OCI-LY7 (cell line): Measurements from ENCODE around the gene HINFP. TPM values are rescaled to one million over a fixed set of nuclear protein-coding genes. Genes with fewer than 3 reads are reported as not detected.
"Not testable (repeated sequence)": the region's sequence is repeated elsewhere in the genome, so short reads cannot be mapped to it uniquely, and the experiment has no call there.

Experiments
- BruUV-seq: library from RNA; stranded (reverse); fragments of 400-500 nt; replicated peaks from 2 replicates; lab custom pipeline; 2021; lab: Mats Ljungman, UMichigan
- CTCF ChIA-PET: fragments of 300-600 bp; sonication (Branson Sonifier 250); formaldehyde crosslinking; loops from one replicate; lab custom pipeline; 2022; ENCODE audit warnings: antibody characterized with exemption; ENCODE audit not compliant: unreplicated experiment; lab: Charles Lee
- POLR2A ChIA-PET: fragments of 300-600 bp; sonication (Branson Sonifier 250); formaldehyde crosslinking; loops from one replicate; lab custom pipeline; 2022; ENCODE audit warnings: antibody characterized with exemption; lab: Charles Lee
- DNase-seq: peaks from one replicate; pipeline ENCODE4 v3.0.0-alpha.2; 2015; ENCODE audit warnings: low spot score
- H2AFZ ChIP-seq: fragments of 200-600 bp; sonication (generic), shearing (Covaris generic); 2 replicates; pipeline ENCODE4 v1.6.1; 2014; ENCODE audit warnings: mild to moderate bottlenecking, antibody characterized with exemption, low read length, moderate library complexity
- H3K27ac ChIP-seq: fragments of 200-600 bp; sonication (generic); 2 replicates; pipeline ENCODE4 v1.5.1; 2014; ENCODE audit warnings: mixed run types, low read depth, mild to moderate bottlenecking, moderate library complexity, low read length, inconsistent platforms; ENCODE audit not compliant: poor library complexity, severe bottlenecking
- H3K36me3 ChIP-seq: fragments of 200-600 bp; sonication (generic); 2 replicates; pipeline ENCODE4 v1.6.1; 2014; ENCODE audit warnings: mild to moderate bottlenecking, antibody characterized with exemption, low read length, moderate library complexity, mixed read lengths; ENCODE audit not compliant: insufficient read depth
- H3K4me1 ChIP-seq: fragments of 200-600 bp; sonication (generic); 2 replicates; pipeline ENCODE4 v1.5.1; 2014; ENCODE audit warnings: mild to moderate bottlenecking, low read length; ENCODE audit not compliant: insufficient read depth, poor library complexity, severe bottlenecking
- H3K4me2 ChIP-seq: fragments of 200-600 bp; sonication (generic); 2 replicates; pipeline ENCODE4 v1.6.1; 2014; ENCODE audit warnings: mild to moderate bottlenecking, low read length
- H3K4me3 ChIP-seq: fragments of 200-600 bp; sonication (generic); 2 replicates; pipeline ENCODE4 v1.5.1; 2014; ENCODE audit warnings: mild to moderate bottlenecking, low read depth, low read length; ENCODE audit not compliant: poor library complexity, severe bottlenecking
- H3K79me2 ChIP-seq: fragments of 200-600 bp; sonication (generic); 2 replicates; pipeline ENCODE4 v1.6.1; 2016; ENCODE audit warnings: low read depth, mild to moderate bottlenecking, low read length, moderate library complexity, mixed read lengths; ENCODE audit not compliant: insufficient read depth
- H3K9me2 ChIP-seq: fragments of 200-600 bp; sonication (generic); 2 replicates; pipeline ENCODE4 v1.6.1; 2016; ENCODE audit warnings: mild to moderate bottlenecking, low read length, mixed read lengths; ENCODE audit not compliant: insufficient read depth
- H3K9me3 ChIP-seq: fragments of 200-600 bp; sonication (generic); 2 replicates; pipeline ENCODE4 v1.6.1; 2014; ENCODE audit warnings: mild to moderate bottlenecking, mixed run types, low read length, mixed read lengths
- H4K20me1 ChIP-seq: fragments of 200-600 bp; sonication (generic); 2 replicates; pipeline ENCODE4 v1.6.1; 2014; ENCODE audit warnings: mild to moderate bottlenecking, antibody characterized with exemption, low read length, moderate library complexity, mixed read lengths; ENCODE audit not compliant: insufficient read depth
- EZH2phosphoT487 ChIP-seq: fragments of 200-600 bp; sonication (generic); IDR thresholded peaks from 2 replicates; pipeline ENCODE4 v1.6.1; 2018; ENCODE audit warnings: low read depth, borderline replicate concordance, mild to moderate bottlenecking, mixed run types, antibody characterized with exemption, low read length, moderate library complexity, mixed read lengths
- intact Hi-C: fragments of 100-400 bp; cut with micrococcal nuclease; formaldehyde crosslinking; loops from one replicate; pipeline ENCODE4 v1.10.0; 2022; ENCODE audit not compliant: unreplicated experiment
- total RNA-seq, 2 experiments: library from RNA; depleted of rRNA in 1 of 2; stranded (reverse); fragments of >200 nt in 1 of 2; shearing (Covaris generic) in 1 of 2; gene quantifications; 2 replicates each; pipeline ENCODE4 v1.2.3, GENCODE V29; 2014 to 2022
- TF ChIP-seq, protein P1 (sequence below): fragments of 200-600 bp; sonication (generic); conservative IDR thresholded peaks from 2 replicates; pipeline ENCODE4 v1.5.1; 2014; ENCODE audit warnings: mild to moderate bottlenecking, antibody characterized with exemption, low read length, moderate library complexity, mixed read lengths

HINFP gene
- total RNA-seq, 2 experiments from 2014 or later: 27.7 to 29.6 TPM

DNA sequence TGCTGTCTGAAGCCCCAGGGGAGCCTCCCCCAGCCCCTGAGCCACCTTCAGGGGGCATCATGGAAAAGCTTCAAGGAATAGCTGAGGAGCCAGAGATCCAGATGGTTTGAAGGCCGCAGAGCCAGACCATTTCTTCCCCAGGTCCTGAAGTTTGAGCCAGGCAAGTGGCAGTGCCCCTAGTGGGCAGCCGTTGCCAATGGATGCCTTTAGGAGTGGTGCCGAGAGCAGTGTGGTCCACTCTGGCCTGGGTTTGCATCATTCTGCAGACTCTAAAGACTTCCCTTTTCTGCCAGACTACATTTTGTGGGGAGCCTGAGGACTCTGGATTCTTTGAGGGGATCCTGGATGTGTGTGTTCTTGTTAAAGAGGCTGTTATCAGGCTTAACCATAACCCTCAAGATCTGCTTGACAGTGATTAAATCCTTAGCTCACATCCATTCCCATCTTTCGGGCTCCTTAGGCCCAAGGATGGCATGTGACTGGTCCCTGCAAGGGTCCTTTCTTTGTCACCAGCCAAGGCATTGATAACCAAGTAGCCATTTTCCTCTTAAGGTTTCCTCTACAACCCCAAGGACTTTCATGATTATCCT is 13.1 kb downstream of the HINFP start:
- POLR2A ChIA-PET: interaction anchor here (0.6 to 1.3 kb wide), 3 partner anchors 8 to 173 kb away, joined by 3 to 11 read pairs (median 3); no protein-coding TSS in a partner anchor
- peak; percentile 13 for DNase-seq
- CTCF ChIA-PET: interaction anchor here (0.5 kb wide), 1 partner anchor 20 kb away, joined by 4 read pairs; no protein-coding TSS in a partner anchor
- no peak for TF ChIP-seq EZH2phosphoT487
- TF ChIP-seq, protein P1, sequence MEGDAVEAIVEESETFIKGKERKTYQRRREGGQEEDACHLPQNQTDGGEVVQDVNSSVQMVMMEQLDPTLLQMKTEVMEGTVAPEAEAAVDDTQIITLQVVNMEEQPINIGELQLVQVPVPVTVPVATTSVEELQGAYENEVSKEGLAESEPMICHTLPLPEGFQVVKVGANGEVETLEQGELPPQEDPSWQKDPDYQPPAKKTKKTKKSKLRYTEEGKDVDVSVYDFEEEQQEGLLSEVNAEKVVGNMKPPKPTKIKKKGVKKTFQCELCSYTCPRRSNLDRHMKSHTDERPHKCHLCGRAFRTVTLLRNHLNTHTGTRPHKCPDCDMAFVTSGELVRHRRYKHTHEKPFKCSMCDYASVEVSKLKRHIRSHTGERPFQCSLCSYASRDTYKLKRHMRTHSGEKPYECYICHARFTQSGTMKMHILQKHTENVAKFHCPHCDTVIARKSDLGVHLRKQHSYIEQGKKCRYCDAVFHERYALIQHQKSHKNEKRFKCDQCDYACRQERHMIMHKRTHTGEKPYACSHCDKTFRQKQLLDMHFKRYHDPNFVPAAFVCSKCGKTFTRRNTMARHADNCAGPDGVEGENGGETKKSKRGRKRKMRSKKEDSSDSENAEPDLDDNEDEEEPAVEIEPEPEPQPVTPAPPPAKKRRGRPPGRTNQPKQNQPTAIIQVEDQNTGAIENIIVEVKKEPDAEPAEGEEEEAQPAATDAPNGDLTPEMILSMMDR: peak; percentile 77
- Histone ChIP-seq H3K4me2 (no peak overlapping the region), H4K20me1 (no peaks in the 10 kb centered on the region), H3K4me1 (no peaks in the 10 kb centered on the region), H3K36me3 (peaks cover 37% of the 10 kb centered on the region), H3K27ac (no peak overlapping the region), H3K79me2 (no peaks in the 10 kb centered on the region), H3K9me3 (no peaks in the 10 kb centered on the region), H3K9me2 (no peaks in the 10 kb centered on the region), H2AFZ (no peak overlapping the region), H3K4me3 (no peak overlapping the region)
- BruUV-seq: no TSS peak
- intact Hi-C loops: no loop called here

DNA sequence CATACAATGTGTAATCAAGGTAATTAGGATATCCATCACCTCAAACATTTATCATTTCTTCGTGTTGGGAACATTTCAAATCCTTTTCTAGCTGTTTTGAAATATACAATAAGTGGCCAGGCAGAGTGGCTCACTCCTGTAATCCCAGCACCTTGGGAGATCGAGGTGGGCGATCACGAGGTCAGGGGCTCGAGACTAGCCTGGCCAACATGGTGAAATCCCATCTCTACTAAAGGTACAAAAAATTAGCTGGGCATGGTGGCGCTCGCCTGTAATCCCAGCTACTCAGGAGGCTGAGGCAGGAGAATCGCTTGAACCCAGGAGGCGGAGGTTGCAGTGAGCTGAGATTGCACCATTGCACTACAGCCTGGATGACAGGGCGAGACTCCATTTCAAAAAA is 17.9 kb downstream of the HINFP start:
- H2AFZ ChIP-seq, H3K27ac ChIP-seq, H3K4me2 ChIP-seq, intact Hi-C loops, H3K9me3 ChIP-seq, H3K36me3 ChIP-seq, H3K9me2 ChIP-seq, H3K4me1 ChIP-seq, DNase-seq, H4K20me1 ChIP-seq, CTCF ChIA-PET, H3K4me3 ChIP-seq, BruUV-seq, H3K79me2 ChIP-seq: not testable (repeated sequence)
- POLR2A ChIA-PET: interaction anchor here (0.9 kb wide), 2 partner anchors 18 to 22 kb away, joined by 3 read pairs; partner anchors contain the start of gene HINFP

DNA sequence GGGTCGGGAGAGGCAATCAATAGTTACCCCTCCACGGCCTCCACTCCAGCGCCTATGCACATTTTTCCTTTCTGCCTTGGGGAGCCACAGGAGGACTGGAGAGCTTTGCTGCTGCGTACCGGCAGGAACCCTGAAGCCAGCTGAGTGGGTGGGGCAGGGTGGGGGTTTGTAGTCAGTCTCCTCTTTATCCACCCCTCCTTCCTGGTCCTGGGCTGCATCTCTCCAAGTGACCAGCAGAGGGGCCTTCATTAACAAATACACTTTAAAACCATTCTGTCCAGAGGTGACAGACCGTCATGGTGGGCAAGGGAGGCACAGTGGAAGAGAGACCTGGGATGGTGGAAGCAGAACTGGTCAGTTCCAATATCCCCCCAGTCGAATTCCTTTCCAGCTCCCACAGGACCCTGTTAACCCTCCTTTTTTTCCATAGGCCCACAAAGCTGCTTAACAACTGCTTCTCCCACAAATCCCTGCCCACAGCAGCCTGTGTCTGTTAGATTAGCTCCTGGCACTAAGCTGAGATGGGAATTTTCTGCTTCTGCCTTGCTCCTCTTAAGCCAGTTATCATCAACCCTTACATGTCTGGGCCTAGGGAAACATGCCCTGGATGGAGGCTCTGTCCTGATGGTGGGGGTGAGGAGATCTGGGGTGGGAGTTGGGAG is 23.6 kb downstream of the HINFP start:
- ChIA-PET POLR2A (no interaction called here), CTCF (interaction anchor here (0.5 to 0.9 kb wide), 4 partner anchors 10 to 140 kb away, joined by 3 to 8 read pairs (median 6); no protein-coding TSS in a partner anchor)
- TF ChIP-seq EZH2phosphoT487: no peak
- TF ChIP-seq, protein P1: peak; percentile 55
- no peaks in the 10 kb centered on the region for H3K36me3 ChIP-seq
- no peak overlapping the region for H3K27ac ChIP-seq
- no peaks in the 10 kb centered on the region for H4K20me1 ChIP-seq
- H3K9me3 ChIP-seq: no peaks in the 10 kb centered on the region
- DNase-seq: peak; percentile 67
- H2AFZ ChIP-seq: no peak overlapping the region
- no peaks in the 10 kb centered on the region for H3K9me2 ChIP-seq
- no peak overlapping the region for H3K4me3 ChIP-seq
- no peak overlapping the region for H3K4me2 ChIP-seq
- peaks cover 17% of the 10 kb centered on the region for H3K4me1 ChIP-seq
- no peaks in the 10 kb centered on the region for H3K79me2 ChIP-seq
- intact Hi-C loops: loop anchor here (1.0 kb wide), 1 partner anchor 52 kb away; no protein-coding TSS in a partner anchor
- BruUV-seq: no TSS peak
